Hematopoietic multipotent progenitor cell treated with erythropoietin and hydrocortisone succinate and interleukin-3 and kit ligand, for 4 days (in vitro differentiated cells): ENCODE data around the gene GMDS.

ENCODE experiments used
- DNase-seq: peaks from one replicate; pipeline ENCODE4 v3.0.0-alpha.2; 2015

GMDS gene

DNA sequence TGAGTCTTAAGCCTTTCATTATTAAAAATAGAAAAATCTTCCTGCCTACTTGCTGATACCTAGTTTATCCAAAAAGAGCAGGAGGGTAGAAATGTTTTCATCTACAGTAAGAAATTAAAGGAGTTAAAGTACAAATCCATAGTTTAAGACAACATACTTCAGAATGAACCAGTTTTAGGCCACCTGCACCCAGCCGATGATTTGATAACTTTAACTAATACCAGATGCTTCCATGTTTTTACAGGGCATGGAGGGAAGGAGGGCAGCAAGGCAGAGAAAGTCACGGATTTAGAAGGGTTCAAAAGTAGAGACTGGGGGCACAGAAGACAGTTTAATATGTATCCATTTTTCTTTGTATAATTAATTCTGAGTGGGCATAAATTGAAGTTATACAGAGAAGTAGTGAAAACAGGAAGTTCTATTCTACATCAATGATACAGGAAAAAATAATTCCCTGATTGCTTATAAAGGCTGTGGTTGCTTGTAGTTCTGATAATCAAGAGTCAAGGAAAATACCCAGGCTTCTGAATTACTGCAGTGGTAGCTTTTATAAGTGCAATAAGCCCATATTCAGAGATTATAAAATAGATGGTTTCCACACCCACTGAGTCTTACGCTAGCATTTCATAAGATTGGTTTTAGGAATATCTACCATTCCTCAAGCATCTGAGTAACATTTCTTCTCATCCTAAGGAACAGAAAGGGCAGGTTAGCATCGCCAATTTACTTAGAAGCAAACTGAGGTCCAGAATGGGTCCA lies 72.0 kb downstream of the GMDS start:
- no peak for DNase-seq

DNA sequence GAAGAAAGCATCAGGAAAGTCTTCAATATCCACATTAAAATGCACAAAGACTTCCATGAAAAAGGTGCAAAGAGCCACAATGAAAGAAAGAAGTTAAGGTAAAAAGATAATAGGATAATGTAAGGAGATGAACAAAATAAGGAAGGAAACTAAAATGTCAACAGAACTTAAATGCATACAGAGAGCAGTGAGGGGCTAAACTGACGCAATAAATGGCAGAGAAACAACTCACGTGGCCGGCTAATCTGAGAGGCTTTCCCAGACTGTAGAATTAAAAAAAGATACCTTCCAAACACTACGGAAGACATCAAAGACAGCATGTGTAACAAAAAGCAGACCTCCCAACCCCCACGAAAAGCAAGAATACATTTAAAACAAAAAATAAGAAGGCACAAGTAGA lies 73.7 kb downstream of the GMDS start:
- DNase-seq = peak; percentile 59

DNA sequence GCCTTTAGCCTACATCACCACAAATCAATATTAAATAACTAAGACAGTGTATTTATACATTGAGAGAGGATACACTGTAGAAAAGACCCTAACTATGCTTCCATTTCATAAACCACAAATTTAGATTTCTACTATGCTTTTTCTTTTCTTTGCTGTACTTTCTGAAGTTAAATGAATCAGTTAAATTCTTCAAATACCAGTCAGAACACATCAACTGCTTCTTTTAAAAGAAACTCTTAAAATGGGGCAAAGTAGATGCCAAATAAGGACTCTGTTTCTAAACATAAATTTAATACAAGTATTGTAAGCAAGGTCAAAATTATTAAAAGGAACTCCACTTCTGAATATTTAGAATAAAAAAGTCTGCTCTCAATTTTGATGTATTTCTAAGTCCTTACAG lies 76.9 kb downstream of the GMDS start:
- DNase-seq = no peak

DNA sequence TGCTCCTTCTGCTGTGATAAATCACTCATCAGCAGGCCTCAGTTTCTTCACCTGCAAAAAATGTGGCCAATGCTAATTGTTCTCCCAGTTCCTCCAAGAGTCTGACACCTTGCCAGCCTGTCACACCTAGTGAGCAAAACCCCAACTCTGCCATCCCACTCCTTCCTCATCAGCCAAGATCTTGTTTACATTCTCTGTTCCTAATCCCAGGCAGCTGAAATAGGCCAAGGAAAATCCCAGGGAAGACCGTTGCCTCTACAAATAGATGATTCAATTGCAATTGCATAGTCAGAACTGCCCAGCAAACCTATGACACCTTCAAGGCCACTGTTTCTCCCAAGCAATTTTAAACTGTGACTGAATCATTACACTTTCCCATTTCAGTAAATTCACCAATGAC lies 78.7 kb downstream of the GMDS start:
- no peak for DNase-seq

DNA sequence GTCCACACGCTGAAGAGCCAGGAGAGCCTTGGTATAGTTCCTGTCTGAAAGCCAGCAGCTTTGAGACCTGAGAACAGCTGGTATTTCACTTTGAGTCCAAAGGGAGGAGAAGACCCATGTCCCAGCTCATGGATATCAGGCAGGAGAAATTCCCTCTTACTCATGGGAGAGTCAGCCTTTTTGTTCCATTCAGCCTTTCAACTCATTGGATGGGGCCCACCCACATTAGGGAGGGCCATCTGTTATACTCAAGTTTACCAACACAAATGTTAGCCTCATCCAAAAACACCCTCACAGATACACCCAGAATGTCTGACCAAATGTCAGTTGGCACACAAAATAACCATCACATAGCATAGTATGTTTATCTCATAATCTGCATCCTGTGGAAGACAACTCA lies 80.1 kb downstream of the GMDS start:
- DNase-seq = no peak

DNA sequence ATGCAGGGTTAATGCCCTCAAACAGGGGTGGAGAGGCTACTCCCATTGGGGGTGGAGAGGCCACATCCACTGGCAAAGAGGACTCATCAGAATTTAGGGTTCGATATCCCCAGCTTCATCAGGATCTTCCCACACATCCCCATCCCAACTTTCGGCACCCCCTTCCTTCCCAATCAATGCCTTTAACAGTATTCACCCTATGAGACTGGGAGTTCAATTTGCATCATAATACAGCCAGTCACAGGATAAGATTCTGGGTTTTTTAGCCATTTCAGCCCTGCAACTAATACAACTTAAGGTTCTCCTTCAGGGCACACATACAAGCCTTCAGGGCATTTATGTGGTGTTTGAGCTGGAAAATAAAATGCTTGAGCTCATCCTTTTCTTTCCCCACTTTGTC lies 80.9 kb downstream of the GMDS start:
- no peak for DNase-seq

DNA sequence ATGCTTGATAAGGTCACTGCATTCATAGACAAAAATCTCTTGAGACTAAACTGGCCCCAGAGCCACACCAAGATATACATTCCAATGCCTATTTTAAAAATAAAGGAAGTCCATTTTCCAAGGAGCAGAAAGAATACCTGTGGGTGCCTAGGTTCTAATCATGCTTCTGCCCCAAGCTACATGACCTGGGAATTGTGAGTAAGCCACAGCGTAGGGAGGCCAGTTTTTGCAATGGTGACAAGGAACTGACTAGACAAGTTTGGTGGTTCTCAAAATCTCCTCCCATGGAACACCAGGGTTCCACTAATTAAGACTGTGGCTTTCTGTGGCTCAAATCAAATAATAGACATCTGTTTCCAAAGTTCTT lies 83.3 kb downstream of the GMDS start:
- no peak for DNase-seq

DNA sequence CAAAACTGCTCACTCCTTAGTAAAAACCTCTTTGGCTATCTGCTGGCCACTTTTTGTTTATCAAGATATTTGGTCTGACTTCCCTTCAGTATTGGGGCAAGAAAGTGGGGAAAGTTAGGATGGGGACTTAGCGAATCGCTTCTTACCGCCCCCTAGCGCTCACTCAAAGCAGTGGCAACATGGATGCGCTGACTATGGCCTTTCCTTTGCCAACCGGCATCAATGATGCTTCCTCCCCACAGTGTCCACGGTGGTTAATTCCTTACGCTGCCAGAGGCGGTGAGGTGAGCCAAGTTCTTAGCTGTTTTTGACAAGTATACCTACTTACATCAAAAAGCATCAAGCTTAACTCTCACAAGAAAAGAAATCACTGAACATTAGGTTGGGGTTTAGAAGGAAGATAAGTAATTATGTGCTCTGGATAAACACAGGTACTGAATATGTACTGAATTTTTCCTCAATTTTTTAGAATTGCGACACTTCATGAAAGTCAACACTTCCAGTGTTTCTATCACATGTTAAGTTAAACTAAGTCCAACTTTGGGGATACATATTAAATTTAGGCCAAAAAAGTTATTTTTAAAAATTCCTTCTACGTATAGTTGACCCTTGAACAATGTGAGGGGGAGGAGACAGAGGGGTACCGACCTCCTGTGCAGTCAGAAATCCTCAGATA lies 86.7 kb downstream of the GMDS start:
- peak; percentile 42 for DNase-seq

DNA sequence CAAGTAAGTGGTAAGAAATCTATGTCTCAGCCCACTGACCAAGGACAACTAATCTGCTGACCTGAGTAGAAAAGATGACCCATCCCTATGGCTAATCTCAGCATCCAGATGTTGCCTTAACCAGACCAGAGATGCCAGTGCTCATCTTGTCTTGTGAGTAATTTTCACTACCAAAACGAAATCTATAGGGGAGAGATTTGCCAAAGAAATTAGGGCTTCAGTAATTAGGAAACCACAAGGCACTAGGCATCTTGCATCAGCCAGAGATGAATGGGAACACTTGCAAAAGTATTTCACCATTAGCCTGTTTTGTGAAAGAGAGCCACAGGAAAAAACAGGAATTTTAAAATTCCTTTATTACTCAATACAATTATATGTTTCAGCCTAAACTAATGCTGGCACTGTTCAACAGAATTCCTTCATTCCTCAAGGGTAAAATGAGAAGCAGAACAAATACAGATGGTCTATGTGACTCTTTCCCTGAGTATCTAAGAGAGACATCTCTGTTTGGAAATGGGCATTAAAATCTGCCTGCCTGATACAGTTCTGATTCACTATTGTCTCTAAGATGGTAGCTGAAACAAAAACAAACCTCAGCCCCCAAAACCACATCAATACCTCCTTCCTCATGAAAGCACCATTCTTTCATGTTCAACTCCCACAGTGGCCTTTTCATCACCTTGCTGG lies 87.8 kb downstream of the GMDS start:
- no peak for DNase-seq

DNA sequence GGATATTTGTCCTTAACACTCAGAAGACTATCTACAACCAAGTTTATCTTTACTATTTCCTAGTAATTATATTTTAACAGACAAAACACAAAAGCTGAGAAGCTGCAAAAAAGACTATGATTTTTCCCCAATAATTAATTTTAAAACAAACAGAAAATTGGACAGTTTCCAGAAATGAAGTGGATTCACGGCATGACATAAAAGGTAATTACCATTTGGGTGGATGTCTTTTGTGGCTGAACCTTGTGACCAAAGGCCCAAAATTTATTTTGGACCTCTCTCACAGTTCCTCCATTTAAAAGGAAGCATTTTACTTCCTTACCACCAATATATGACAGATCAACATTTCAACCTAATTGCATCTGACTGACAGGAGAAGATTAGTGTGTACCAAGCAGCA lies 90.2 kb downstream of the GMDS start:
- no peak for DNase-seq

DNA sequence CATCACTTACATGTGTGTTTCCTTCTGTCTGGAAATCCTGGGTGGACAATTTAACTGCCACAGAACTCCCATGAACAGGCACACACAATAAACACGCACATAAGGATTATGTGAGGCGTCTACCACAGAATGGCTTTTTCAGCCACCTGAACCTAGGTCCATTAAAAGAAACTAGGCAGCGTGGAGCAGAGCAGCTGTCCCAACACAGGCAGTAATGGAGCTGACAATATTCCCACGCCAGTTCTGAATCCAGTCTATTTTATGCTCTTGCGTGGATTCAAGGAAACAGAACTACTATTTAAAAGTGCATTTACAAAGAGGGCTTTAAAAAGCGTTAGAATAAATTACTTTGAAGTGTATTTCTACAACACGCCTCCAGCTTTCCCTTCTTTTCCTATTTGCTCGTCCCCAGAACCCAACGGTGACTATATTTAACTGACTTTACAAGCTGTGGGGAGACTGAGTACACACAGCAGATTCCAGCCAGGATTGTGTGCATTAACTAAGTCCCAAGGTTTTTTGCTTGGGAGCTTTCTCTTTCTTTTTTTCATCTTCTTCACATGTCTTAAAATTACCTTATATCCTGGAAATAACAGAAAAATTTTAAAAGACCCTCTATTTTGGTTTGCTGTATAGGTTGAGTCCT lies 95.9 kb downstream of the GMDS start:
- DNase-seq = no peak

DNA sequence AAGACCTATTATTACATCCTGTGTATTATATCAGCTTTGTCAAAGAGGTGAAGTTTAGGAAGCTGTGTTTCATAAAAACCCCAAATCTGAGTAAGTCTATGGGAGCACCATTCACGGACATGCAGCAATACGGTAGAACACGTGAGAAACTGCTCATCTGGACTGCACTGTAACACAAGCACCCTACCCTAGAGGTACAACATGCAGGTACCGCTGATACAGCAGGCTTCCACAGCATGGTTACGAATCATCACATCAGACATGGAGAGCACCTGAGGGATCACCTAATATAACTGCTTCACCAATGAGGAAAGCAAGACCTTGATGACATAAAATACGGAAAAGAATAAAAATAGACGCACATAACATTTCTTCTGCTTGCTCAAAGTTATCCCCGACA lies 96.7 kb downstream of the GMDS start:
- DNase-seq = no peak

DNA sequence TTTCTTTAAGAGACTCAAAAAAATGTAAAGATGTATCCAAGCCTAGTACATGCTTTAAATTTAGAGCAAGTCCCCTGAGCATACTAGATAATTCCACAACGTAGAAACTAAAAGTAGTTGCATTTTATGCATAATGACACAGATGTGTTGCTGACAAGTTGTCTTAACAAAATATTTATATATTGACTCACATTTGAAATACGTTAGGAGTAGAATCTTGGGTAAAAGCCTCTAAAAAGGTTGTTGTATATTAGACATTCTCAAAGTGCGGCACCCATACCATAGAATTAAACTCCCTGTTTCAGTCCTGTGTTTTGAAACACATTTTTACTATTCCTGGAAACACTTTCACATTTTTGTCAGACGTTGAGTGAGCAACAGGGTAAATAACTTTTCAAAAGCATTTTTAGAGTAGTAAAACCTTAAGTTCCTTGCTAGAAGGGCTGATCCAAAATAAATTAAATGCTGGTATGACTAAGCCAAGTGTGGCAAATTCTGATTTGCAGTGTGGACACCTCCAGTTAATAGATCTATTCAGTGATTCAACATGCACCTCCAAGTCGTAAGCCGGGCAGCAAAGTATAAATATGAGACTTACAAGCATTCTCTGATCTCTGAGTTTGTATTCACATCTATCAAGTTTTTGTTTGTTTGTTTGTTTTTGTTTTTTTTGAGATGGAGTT lies 97.5 kb downstream of the GMDS start:
- DNase-seq = no peak

DNA sequence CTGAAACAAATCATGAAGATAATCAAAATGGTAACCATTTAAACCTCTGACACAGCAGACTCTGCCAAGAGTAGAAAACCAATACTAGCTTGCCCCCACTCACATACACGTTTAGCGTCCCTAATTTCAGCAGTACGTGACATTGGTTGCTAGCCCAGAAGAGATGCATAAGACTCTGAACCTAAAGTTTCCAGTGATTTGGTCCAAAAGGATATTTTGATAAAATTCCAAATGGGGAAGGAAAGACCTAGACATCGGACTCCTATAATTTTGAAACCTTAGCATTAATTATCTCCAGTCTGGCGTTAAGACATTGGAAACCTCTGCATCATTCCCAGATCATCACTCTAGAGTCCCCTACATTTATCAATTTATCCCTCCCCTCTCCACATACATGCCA lies 98.1 kb downstream of the GMDS start:
- DNase-seq = no peak

DNA sequence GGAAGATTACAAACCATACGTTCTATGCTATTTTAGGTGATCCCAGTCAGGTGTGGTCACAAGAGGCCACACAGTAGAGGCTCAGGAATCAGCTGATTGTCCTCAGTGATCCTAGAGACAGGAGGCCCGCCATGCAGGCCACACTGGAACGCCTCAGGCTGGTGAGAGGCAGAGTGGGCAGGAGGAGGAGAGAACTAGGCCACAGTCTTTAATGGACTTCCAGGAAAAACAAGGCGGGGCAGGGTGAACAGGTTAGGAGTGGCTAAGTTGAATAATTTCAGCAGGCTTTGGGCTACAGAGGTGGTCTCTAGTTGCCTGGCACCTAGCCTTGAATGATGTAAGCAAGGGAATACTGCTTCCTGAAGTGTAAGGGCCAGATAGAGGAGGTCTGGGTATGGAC lies 101.2 kb downstream of the GMDS start:
- no peak for DNase-seq

DNA sequence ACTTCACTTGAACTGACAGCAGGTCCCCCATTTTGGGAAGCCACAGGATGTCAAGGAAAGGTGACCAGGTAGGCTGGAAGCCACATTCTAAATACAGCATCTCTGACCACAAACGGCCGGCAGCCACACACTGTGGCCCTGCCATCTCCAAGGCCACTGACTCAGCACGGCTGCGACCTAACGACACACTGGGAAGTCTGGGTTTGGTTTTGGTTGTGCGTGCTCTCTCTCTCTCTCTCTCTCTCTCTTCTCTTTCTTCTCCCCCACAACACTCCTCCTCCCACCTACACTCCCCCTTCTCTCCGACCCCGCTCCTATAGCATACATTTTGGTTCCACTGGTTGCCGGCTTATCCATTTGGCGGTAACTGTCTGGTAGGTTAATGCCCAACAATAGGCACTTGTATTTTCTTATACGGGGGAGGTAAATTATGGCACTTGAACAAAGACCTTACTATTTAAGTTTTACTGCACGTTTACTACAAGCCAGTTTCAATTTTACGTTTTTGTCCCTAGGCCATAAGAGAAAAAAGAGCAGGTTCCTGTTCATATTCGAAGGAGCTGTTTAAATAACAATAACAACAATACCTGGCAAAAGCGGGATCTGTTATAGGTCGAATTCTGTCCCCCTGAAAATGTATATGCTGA lies 103.6 kb downstream of the GMDS start:
- DNase-seq = peak; percentile 72

DNA sequence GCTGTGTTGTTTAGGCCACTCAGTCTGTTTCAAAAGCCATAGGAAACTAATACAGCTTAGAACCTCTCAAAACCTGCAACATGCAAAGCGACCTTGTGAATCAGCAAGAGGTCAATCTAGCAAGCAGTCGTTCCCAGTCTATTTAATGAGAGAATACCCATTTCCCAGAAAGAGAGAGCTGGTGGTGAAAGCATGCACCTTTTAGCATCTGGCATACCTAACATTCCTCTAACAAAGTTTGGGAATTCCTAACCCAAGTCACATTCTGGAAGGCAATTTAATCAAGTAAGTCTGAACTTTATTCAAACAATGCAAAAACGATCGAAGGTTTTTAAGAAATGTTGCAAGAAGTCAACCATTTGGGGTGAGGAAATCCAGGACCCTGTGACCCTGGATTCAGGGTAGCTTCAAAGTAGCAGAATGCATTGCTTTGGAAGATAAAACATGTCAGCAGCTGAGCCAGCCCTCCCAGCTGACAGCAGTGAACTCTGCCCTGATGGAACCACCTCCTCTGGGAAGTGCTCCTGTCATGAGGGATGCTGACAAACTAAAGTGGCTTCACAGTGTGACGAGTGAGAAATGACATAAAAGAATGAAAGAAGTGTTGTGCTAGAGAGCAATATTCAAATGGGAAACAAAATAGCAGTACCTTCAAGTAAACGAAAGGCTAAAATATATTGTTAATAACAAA lies 104.8 kb downstream of the GMDS start:
- DNase-seq = no peak

DNA sequence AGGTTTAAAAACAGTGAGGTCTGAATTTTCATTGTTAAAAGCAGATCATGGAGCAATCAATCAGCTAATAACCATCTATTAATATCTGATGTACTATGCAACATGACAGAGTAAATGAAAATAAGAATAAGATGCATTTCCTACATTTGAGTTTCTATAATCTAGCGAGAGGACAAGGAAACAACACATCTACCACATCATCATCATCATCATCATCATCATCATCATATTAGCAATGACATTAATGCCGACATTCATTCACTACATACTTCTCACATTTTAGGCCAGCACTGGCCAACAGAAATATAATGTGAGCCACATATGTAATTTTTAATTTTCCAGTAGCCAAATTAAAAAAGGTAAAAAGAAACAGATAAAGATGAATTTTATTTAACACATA lies 110.0 kb downstream of the GMDS start:
- DNase-seq = no peak

DNA sequence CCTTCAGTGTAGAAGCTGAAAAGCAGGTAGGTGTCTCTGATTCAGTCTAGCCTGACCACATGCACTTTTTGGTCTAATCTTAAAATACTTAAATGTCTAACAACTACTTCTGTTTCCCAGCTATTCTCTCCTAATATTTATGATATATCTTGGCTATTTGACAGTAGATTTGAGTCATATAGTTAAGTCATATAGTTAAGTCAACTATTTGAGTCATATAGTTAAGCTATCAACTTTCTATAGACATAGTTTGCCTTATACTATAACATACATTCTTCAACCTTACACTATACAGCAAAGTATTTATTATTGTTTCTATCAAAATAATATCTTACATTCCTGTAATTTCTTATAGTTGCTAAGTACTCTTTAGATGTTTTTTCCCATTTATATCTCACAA lies 110.9 kb downstream of the GMDS start:
- no peak for DNase-seq

DNA sequence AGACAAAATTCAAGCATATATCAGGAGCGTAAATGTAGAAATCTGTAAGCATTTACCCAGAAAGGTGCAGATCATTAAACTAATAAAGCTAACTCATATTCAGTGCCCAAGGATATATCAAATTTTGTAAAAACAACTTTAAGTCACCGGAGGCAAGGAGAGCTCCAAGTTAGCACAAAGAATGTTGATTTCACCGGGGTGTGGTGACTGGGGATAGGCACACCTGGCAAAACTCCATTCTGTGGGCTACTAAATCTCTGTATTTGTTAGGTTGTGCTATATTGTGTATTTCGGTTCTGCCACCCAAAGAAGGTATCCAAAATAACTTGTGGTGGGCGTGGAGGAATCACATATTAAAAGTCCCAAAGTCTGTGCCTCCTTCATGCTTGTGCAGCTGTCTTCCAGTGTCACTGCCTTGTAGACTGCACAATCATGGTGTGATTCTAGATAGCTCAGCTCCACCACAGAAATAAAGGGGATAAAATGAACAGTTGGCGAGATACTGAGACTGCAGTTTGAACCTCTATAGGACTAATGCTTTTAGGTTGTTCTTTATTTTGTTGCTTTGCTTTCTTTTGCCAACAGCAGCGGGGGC lies 111.6 kb downstream of the GMDS start:
- DNase-seq = no peak

DNA sequence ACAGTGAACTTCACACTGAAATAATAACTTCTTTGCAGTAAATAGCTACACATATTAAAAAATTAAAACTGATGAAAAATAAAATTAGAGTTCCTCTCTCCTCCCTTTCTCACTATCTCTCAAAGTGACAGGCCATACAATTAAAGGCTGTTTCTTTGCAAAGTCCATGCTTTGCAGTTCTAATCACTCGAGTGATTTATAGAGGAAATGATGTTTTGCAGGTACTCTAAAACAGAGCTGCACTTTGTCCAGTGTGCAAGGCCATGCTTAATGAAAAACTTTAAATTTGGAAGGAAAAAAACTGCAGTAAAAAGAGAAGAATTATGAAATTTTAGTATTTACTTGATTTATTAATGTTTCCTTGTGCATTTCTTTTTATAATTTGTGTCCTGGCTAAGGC lies 112.5 kb downstream of the GMDS start:
- DNase-seq = no peak

DNA sequence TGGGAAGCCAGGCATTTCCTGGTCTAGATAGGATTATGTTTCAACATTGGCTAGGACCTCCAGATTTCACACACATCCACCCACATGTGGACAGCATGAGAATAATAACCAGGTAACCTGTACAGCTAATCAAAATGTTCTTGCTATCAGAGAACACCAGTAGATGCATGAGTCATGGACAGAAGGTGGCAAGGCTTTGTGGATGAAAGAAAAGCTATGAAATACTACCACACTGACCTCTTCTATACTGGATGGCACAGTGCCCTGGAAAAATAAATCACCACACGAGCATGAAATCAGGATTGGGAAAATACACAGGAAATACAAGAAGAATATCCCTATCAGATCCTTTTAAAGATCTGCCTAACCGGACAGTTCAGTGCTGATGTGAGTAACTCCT lies 113.0 kb downstream of the GMDS start:
- no peak for DNase-seq
